Measurements from ENCODE around the gene TMEM178A. TPM values are rescaled to one million over a fixed set of nuclear protein-coding genes. Genes with fewer than 3 reads are reported as not detected.

TMEM178A gene
- total RNA-seq, 1 experiment from 2014 or later = 7.5 TPM

DNA sequence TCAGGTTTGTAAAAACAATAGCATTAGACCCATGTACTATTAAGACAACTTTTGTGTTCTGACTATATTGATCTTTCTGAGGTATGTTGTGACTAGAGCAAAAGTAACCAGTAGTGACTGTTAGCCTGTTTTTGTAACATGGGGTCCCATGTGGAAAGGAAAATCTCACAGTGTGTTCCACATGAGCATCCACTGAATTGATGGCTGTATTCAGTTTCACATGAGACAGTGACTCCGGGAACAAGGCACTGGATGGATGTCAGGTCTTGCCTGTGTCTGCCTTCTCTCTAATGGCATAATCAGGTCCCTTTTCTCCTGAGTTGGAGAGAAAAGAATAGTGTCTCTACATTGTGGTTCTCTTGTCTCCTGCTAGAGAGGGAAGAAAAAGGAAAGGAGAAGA, 27.5 kb downstream of the TMEM178A start:
- no peak overlapping the region for H2BK15ac ChIP-seq (ENCODE audit: low read depth, low read length)
- no CpG with 5 or more reads among the region's 1 CpG for WGBS (ENCODE audit: extremely low coverage, insufficient read length, low lambda C conversion rate)
- H3K9me3 Mint-ChIP-seq = peaks cover 4% of the 10 kb centered on the region in 2 experiments; a peak in 4 of 5 replicates

More for the DNA sequence above, 27.5 kb downstream of the TMEM178A start:
- no peaks in the 10 kb centered on the region for H3K79me1 ChIP-seq (ENCODE audit: insufficient read depth, low read depth, low read length, poor library complexity, severe bottlenecking)
- H3K79me2 ChIP-seq (ENCODE audit: insufficient read depth, low read length) = no peaks in the 10 kb centered on the region
- no peak overlapping the region for H3K14ac ChIP-seq (ENCODE audit: insufficient read depth, low read length)
- peaks cover 3 to 6% (median 4%) of the 10 kb centered on the region in 3 experiments; a peak in 6 of 7 replicates for H3K36me3 Mint-ChIP-seq (ENCODE audit: insufficient read depth in 1 of 3, low read depth in 3 of 3)
- H3T11ph ChIP-seq (ENCODE audit: low read length) = no peak overlapping the region
- H3K27me3 ChIP-seq (ENCODE audit: insufficient read depth, low read length) = no peaks in the 10 kb centered on the region
- H3K4me1 ChIP-seq (ENCODE audit: insufficient read depth, low read length) = no peaks in the 10 kb centered on the region; the same call in 1 of the 2 replicates
- no peak overlapping the region for H2BK5ac ChIP-seq (ENCODE audit: insufficient read length, low read length)
- no peak overlapping the region for H2AFZ ChIP-seq (ENCODE audit: low read length)
- no peaks in the 10 kb centered on the region for H4K20me1 ChIP-seq (ENCODE audit: control insufficient read depth, insufficient read depth, insufficient read length)
- no peak overlapping the region for H2BK12ac ChIP-seq (ENCODE audit: insufficient read length, low read depth, low read length)
- no peaks in the 10 kb centered on the region for H3K27me3 Mint-ChIP-seq (ENCODE audit: low read depth)
- no peak overlapping the region for H3K4ac ChIP-seq (ENCODE audit: low read depth, low read length)
- H2BK120ac ChIP-seq (ENCODE audit: low read depth, low read length, poor library complexity, severe bottlenecking) = no peak overlapping the region
- H3K27ac Mint-ChIP-seq = no peak overlapping the region; a peak in 1 of 7 replicates
- no peaks in the 10 kb centered on the region for H3K9me3 ChIP-seq (ENCODE audit: control insufficient read depth, low read depth, low read length)
- H3K4me2 ChIP-seq (ENCODE audit: insufficient read depth, insufficient read length, low read length) = no peak overlapping the region
- no peaks in the 10 kb centered on the region for H3K23me2 ChIP-seq (ENCODE audit: insufficient read length, low read depth, low read length, poor library complexity, severe bottlenecking)
- H4K5ac ChIP-seq (ENCODE audit: insufficient read length, low read depth, low read length) = no peak overlapping the region
- H2AK5ac ChIP-seq (ENCODE audit: insufficient read length, low read length) = no peak overlapping the region
- no peak overlapping the region for H4K91ac ChIP-seq (ENCODE audit: insufficient read length, low read depth, low read length)
- no peak for DNase-seq
- H3K56ac ChIP-seq (ENCODE audit: insufficient read length, low read depth, low read length) = no peak overlapping the region
- TF ChIP-seq, protein P1, sequence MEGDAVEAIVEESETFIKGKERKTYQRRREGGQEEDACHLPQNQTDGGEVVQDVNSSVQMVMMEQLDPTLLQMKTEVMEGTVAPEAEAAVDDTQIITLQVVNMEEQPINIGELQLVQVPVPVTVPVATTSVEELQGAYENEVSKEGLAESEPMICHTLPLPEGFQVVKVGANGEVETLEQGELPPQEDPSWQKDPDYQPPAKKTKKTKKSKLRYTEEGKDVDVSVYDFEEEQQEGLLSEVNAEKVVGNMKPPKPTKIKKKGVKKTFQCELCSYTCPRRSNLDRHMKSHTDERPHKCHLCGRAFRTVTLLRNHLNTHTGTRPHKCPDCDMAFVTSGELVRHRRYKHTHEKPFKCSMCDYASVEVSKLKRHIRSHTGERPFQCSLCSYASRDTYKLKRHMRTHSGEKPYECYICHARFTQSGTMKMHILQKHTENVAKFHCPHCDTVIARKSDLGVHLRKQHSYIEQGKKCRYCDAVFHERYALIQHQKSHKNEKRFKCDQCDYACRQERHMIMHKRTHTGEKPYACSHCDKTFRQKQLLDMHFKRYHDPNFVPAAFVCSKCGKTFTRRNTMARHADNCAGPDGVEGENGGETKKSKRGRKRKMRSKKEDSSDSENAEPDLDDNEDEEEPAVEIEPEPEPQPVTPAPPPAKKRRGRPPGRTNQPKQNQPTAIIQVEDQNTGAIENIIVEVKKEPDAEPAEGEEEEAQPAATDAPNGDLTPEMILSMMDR (conservative IDR thresholded peaks at IDR 0.05) = no peak
- no peak overlapping the region for H2BK20ac ChIP-seq (ENCODE audit: low read depth, low read length, poor library complexity, severe bottlenecking)
- H3K4me1 Mint-ChIP-seq = peaks cover 4 to 5% of the 10 kb centered on the region in 2 experiments
- no peak overlapping the region for H3K18ac ChIP-seq (ENCODE audit: insufficient read length, low read depth, low read length)
- H3K23ac ChIP-seq (ENCODE audit: insufficient read length, low read depth, low read length) = no peak overlapping the region
- H3K27ac ChIP-seq (ENCODE audit: insufficient read length, low read depth, low read length) = no peak overlapping the region
- H3K9ac ChIP-seq (ENCODE audit: extremely low read depth, insufficient read length, low read length) = no peak overlapping the region
- H4K8ac ChIP-seq (replicated peaks; ENCODE audit: insufficient read length, low read depth, low read length) = no peak overlapping the region
- H3K4me3 Mint-ChIP-seq = no peak overlapping the region

Data from H9 (cell line).